ENCODE measurements around the gene MXD4. TPM values are rescaled to one million over a fixed set of nuclear protein-coding genes. Genes with fewer than 3 reads are reported as not detected.
A peak's percentile ranks its signal among the peaks of the same experiment; 100 is the strongest.

Gene MXD4
- total RNA-seq, 1 donor from 2014 or later = 79.9 TPM

- Mint-ChIP-seq H3K27ac (no peak overlapping the region), H3K27me3 (no peaks in the 10 kb centered on the region), H3K9me3 (no peaks in the 10 kb centered on the region), H3K36me3 (no peaks in the 10 kb centered on the region), H3K4me1 (ENCODE audit: unreplicated experiment) (no peaks in the 10 kb centered on the region), H3K4me3 (no peak overlapping the region)
- DNase-seq (ENCODE audit: extremely low spot score, unreplicated experiment) = peak; percentile 64
- TF ChIP-seq, protein P1, sequence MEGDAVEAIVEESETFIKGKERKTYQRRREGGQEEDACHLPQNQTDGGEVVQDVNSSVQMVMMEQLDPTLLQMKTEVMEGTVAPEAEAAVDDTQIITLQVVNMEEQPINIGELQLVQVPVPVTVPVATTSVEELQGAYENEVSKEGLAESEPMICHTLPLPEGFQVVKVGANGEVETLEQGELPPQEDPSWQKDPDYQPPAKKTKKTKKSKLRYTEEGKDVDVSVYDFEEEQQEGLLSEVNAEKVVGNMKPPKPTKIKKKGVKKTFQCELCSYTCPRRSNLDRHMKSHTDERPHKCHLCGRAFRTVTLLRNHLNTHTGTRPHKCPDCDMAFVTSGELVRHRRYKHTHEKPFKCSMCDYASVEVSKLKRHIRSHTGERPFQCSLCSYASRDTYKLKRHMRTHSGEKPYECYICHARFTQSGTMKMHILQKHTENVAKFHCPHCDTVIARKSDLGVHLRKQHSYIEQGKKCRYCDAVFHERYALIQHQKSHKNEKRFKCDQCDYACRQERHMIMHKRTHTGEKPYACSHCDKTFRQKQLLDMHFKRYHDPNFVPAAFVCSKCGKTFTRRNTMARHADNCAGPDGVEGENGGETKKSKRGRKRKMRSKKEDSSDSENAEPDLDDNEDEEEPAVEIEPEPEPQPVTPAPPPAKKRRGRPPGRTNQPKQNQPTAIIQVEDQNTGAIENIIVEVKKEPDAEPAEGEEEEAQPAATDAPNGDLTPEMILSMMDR (conservative IDR thresholded peaks at IDR 0.05) = no peak
Measured at GRCh38 chr4:2286904-2287593, 25.1 kb upstream of the MXD4 start.

DNA sequence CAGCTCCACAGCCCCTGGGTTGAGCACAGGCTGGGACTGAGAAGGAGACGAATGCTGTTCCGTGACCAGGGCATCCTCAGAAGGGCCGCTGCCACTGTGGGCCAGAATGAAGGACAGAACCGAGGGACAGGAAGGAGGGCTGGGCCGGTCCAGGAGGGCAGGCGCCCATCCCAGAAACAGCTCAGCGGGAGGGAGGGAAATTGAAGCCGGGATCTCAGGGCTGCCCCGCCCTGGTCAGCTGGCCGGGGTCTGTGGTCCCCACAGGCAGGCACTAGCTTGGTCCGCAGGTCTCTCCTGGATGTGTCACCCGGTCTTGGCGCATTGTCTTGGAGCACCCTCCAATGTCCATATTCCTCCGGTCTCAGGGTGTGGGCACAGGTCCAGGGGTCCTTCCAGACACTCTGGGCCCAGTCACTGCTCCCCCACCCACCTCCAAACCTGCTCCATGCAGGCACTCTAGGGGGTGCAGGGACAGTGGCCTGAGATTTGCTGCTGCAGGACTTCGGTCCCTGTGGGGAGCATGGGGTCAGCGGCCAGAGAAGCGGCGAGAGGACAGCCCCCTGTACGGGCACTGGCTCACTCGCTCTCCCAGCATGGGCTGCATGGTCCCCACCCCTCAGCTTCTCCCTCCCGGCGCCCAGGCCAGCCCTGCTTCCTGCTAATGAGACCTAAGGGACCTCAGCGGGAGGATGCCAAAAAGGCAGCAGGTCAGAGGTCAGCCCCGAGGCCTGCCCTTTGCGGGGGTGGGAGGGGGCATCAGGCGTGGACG is 23.9 kb upstream of the MXD4 start:
- TF ChIP-seq, protein P1 (conservative IDR thresholded peaks at IDR 0.05) = no peak
- Mint-ChIP-seq H3K27me3 (peaks cover 3% of the 10 kb centered on the region), H3K4me3 (no peak overlapping the region), H3K9me3 (no peaks in the 10 kb centered on the region), H3K27ac (no peak overlapping the region), H3K4me1 (ENCODE audit: unreplicated experiment) (no peaks in the 10 kb centered on the region), H3K36me3 (no peaks in the 10 kb centered on the region)
- peak; percentile 62 for DNase-seq (ENCODE audit: extremely low spot score, unreplicated experiment)

- no peak for DNase-seq (ENCODE audit: extremely low spot score, unreplicated experiment)
- peaks cover 3% of the 10 kb centered on the region for H3K27me3 Mint-ChIP-seq
- H3K27ac Mint-ChIP-seq = no peak overlapping the region
- TF ChIP-seq, protein P1 (conservative IDR thresholded peaks at IDR 0.05) = no peak
- H3K36me3 Mint-ChIP-seq = no peaks in the 10 kb centered on the region
- H3K4me3 Mint-ChIP-seq = no peak overlapping the region
- H3K9me3 Mint-ChIP-seq = no peaks in the 10 kb centered on the region
- H3K4me1 Mint-ChIP-seq (ENCODE audit: unreplicated experiment) = no peaks in the 10 kb centered on the region
Measured at GRCh38 chr4:2284934-2285612, 23.2 kb upstream of the MXD4 start.

DNA sequence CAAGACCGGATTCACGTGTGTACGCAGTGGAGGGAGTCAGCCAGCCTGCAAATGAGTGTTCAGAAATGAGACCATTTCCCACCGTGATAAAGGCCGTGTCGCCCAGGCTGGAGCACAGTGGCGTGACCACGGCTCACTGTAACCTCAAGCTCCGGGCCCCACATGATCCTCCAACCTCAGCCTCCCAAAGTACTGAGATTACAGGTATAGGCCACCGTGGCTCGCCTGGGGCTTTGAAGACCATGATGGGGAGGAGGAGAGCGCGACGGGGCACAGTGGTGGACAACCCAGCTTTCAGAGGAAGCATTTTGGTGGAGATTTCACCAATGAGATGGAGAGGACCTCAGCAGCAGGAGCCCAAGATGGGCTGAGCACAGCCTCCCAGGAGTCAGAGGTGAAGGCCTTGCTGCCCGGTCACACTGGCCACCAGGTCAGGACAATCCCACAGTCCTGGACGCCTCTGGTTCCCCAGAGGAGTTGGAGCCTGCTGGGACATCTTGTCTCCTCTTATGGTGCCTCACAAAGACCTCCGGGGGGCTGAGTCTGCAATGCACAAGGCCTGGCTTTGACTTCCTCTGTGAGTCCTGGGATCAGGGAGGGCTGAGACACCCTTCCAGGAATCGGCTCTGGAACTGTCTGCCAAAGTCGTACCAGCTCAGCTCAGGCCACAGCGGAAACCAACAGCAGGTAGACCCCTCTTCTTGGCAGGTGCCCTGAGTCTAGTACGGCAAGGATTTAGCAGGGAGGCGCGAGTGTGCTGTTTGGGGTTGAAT is 22.4 kb upstream of the MXD4 start:
- no peak overlapping the region for H3K27ac Mint-ChIP-seq
- peaks cover 3% of the 10 kb centered on the region for H3K27me3 Mint-ChIP-seq
- H3K9me3 Mint-ChIP-seq = no peaks in the 10 kb centered on the region
- no peak for DNase-seq (ENCODE audit: extremely low spot score, unreplicated experiment)
- no peak overlapping the region for H3K4me3 Mint-ChIP-seq
- no peaks in the 10 kb centered on the region for H3K36me3 Mint-ChIP-seq
- H3K4me1 Mint-ChIP-seq (ENCODE audit: unreplicated experiment) = no peaks in the 10 kb centered on the region
- TF ChIP-seq, protein P1 (conservative IDR thresholded peaks at IDR 0.05) = no peak

- Mint-ChIP-seq H3K9me3 (no peaks in the 10 kb centered on the region), H3K27ac (no peak overlapping the region), H3K27me3 (peaks cover 3% of the 10 kb centered on the region), H3K4me1 (ENCODE audit: unreplicated experiment) (no peaks in the 10 kb centered on the region), H3K4me3 (no peak overlapping the region), H3K36me3 (no peaks in the 10 kb centered on the region)
- TF ChIP-seq, protein P1 (conservative IDR thresholded peaks at IDR 0.05) = no peak
- no peak for DNase-seq (ENCODE audit: extremely low spot score, unreplicated experiment)
Measured at GRCh38 chr4:2283199-2283711, 21.3 kb upstream of the MXD4 start.
